KG1 (cell line): Measurements from ENCODE around the gene UVRAG.
A peak's percentile ranks its signal among the peaks of the same experiment; 100 is the strongest.

Experiments used
- DNase-seq: peaks from one replicate; lab custom pipeline; 2025; lab: John Stamatoyannopoulos, UW

Gene UVRAG

DNA sequence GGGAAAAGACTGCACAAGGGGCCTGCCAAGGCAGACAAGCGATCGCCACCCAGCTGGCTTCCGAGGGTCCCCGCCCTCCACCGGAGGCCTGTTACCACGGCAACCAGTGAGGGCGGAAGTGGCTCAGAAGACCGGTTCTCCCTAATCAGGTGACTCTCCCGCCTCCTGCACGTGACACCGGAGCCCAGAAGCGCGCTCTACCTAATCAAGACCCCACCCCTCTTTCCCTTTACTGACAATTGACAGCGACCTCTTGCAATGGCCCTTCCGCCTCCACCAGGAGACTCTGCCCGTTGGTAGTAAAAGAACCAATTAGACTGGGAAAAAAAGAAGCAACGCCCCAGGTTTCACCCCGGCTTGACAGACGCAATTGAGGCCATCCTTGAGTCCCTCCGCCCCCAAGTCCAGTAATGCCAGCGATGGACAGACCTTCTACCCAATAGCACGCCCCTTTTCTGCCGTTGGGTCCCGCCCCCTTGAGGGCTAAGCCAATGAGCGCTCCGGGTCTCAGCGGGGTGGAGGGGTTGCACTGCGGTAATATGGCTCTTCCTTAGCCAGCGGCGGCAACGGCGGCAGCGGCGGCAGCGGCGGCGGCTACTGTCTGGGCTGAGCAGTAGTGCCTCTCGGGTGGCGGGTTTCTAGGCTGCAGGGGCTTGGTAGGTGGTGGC, at the start of gene UVRAG:
Gene UVRAG, plus strand, starts transcription at position 534 of the 668 bp plus-strand sequence. CDS start 198 bp downstream, outside the sequence.
- DNase-seq, result peak; percentile 100

DNA sequence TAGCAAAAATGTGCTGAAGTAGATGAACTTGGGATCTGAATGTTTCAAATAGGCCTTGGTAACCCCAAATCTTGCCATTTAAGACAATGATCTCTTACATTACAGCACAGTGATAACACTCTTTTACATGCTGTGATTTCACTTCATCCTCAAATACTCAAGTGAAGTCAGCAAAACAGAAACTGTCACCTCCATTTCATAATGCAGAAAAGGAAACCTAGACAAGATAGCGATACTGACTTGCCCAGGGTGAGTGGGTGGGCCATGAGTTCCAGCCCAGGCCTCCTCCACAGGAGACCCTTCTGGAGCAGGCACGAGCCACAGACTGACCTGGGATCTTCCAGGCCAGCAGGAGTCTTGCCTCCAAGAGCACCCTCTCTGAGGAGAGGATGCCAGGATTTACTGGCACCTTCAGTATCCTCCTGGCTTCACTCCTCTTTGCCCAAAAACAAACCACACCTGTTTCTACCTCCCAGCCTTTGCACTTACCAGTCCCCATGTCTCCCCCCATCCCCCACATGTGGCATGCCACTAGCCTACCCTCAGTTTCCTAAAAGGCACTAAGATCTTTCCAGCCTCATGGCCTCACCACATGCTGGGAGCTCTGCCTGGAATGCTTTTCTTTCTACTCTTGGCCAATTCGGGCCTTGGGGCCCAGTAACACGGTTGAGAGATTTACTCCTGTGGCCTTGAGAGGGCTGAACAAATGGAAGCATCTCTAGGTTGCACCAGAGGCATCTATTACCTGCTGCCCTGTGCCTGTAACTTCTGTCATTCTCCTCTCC, 48.4 kb upstream of the UVRAG start:
- DNase-seq, result no peak

DNA sequence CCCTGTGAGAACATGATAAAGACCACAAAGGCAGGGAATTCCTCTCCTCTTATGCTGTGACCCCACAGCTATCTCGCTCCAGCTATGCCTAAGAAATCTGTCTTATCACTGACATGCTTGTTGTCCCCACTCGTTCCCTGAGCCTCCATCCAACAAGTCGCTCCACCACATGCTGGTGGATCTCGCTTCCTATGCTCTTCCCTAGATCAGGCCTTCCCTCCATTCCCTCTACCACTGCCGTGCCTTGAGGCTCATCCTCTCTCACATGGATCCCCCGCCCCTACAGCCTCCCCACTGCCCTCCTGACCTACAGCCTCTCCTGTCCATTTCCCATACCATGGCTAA, 47.8 kb upstream of the UVRAG start:
- DNase-seq, result no peak

DNA sequence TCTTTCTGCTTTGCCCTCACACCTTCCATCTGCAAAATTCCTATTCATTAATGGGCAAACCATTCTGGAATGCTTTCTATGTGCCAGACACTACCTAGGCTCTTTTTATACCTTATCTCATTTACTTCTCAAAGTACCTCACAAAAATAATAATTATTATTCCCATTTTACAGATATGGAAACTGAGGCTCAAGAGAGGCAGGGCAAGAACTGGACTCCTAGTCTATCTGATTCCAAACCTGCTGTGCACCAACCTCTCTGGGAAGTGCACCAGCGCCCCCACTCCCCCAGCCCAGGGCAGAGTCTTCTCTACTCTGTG, 47.3 kb upstream of the UVRAG start:
- DNase-seq, result no peak

DNA sequence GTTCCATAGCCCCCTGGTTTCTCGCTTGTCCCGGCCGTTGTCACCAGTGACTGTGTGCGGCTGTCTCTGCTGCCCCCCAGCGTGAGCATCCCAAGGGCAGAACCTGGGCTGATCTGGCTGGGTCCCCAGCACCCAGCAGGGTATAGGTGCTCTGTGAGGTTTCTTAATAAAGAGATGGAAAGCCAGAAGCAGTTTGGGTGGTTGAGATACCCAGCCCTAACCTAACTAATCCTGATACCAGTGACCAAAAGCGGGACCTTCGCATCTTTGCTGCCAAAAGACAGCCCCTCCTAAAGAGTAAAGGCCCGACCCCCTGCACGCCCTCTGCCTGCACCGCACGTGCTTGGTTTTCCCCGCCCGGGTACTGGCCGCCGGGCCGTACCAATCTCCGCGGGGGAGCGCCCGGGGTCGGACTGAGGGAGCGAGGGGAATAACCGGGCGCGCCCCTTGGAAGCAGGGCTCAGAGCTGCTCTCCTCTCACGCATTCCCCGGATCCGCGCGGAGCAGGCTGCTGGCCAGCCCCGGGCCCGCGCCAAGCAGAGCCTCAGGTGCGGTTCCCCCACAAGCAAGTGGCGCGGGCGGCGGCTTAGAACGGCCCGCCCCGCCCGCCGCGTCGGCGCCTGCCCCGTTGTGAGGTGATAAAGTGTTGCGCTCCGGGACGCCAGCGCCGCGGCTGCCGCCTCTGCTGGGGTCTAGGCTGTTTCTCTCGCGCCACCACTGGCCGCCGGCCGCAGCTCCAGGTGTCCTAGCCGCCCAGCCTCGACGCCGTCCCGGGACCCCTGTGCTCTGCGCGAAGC, 46.7 kb upstream of the UVRAG start, which contains the start of gene DGAT2:
Gene DGAT2, plus strand, starts transcription at position 667 of the 797 bp plus-strand sequence. CDS start 214 bp downstream, outside the sequence.
- no peak for DNase-seq

DNA sequence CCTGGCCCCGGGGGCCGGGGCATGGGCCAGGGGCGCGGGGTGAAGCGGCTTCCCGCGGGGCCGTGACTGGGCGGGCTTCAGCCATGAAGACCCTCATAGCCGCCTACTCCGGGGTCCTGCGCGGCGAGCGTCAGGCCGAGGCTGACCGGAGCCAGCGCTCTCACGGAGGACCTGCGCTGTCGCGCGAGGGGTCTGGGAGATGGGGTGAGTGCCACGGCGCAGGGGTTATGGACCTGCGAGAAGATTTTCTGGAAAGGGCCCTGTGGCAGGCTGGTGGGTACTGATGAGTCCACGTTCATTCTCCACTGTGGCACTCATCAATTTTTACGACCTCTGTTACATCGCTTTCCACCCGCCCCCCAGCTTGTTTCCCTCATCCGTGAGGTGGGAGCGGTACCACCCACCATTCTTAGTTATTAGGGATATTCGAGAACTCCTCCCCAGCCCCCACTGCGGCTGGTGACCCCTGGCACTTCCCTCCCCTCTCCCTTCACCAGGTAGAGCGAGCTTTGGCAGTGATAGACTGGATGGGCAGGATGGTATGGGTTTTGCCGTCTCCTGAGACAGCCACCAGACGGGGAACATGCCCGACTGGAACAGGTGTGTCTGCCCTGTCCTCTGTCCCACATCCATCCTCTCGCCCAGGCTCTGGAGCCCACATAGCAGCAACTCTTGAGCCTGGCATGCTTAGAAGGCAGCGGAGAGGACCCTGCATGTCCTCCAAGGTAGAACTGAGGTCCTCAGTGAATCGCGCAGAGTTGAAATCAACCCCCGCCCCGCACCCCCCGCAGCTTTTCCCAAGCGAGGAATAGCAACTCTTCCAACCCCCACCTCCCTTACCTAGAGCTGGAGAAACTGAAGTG, 45.9 kb upstream of the UVRAG start:
- no peak for DNase-seq

DNA sequence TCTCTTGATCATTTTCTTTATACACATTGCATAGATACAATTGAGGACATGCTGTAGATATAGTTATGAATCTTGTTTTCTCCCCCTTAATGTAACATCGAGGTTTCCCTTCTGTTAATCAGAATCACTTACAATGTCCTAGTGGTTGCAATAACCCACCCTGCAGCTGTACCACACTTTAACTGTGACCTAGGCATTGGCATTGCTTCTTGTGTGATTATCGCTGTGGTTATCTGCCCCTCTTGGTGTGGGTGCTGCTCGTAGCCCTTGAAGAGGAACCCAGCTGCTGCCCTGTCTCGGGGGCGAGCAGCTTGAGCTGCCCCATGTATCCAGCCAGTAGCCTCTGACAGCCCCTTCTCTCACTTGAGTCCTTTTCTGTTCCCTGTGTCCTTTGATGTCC, 44.9 kb upstream of the UVRAG start:
- DNase-seq, result no peak

DNA sequence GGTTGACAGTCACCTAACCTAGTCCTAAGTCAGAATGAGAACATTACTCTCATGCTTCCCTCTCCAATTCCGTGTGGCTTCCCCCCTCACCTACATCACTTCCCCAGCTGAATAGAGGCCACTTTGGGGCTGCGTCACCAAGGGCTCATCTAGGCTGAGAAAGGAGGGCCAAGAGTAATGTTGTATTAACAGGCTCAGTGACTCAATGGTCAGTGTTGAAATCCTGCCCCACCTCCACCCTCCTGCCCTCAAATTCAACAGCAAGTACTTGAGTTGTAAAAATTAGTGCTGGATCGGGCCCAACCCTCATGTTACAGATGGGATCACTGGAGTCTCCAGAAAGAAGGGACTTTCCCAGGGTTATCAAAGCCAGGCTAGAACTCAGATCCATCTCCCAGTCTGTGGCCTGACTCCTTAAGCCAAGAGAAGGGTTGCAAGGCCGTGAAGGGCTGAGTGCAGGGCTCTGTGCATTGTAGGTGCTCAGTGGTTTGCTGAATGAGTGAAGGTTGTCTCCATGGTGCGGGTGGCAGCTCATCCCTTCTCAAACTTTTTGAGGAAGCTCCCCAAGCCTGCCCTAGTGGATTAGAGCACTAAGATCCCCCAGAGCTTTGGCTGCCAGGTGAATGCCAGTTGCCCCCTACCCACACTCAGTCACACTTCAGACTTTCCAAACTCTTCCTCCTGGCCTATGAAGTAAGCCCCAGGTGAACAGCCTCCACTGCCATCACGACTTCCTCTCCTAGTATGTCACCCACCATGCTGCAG, 43.2 kb upstream of the UVRAG start:
- DNase-seq, result no peak

DNA sequence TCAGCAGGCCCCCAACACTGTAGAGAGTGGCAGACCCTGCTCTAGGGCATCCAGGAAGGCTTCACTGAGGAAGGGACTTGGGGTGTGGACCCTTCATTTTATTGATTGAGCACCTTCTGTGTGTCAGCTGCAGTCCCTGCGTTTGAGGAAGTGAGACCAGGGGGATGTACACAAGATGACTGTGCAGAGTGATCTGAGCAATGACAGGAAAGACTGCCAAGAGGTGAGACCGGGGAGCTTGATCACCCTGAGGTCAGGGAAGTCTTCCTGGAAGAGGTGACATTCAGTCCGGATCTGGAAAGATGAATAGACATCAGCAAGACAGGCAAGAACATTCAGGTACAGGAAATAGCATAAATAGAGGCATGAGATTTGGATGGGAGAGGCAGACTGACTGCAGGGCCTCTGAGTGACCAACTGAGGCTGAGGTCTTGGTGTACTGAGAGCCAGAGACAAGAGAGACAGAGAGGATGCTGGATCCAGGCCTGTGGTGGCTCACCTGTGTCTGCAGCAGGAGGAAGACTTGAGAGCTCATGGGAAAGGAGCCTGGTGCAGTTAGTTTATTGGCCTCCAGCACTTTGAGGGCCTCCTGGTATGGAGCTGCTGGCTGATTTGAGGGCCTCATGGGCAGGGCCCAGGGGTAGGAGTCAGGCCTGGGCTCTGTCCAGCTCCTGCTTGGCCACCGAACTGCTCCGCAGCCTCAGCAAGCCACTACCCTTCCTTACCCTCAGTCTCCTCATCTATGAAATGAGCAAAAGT, 41.2 kb upstream of the UVRAG start:
- DNase-seq, result peak; percentile 65

DNA sequence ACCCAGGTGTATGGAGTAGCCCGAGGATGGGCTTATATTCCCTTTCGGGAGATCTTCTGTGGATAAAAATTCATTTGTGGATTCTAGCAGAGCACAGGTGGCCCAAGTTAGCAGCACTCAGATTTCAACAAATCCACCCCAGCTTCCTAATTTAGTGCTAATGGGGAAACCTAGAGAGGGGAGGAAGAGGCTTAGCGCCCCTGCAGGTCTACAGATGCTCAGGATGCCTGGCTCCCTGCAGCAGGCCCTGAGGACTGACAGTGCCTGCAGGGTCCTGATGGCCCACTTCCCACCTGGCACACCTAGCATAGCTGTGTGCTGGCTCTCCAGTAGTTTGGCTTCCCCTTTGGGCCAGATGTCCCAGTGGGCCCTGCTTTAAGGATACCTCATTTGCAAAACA, 40.0 kb upstream of the UVRAG start:
- no peak for DNase-seq

DNA sequence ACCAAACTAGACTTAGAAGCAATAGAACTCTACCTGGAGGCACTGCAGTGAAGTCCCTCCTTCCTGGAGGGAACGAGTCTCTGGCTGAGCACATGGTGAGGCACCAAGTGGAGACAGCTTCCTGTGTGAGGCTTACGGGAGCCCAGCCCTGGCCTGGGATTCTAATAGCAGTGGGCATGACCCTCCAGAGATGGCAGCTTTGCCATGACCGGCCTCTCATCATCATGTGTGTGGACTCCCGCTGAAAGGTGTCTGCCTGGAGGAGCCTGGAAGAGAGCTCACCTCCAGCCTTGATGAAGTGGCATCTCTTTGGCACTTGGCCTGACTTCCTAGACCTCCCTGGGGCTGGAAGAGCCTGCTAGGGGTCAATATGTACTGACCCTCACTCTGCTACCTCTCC, 38.5 kb upstream of the UVRAG start:
- DNase-seq, result no peak

DNA sequence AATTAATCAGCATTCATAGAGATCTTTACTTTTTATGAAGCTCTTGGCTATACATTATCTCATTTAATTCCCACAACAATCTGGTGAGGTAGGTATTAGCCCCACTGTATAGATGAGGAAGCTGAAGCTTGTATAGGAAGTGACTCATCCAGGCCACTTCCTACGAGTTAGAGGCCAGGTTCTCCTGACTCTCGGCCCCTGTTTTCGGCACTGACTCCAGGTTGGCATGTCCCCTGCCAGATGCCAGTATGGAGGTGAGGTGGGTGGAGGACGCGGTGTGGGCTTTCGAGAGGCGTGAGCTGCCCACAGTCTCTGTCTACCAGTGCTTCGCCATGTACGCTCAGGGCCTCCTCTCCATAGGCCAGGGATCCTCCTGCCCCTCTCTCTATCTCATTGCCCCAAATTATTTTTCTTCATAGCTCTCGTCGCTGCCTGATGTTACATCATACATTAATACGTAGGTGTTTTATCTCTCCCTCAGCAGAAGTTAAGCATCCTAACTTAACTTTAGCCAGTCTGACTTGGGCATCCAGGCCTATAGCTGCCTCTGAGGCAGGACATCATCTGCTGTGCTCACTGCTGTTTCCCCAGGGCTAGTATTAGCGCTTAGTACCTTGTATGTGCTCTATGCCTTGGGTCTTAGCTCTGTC, 37.4 kb upstream of the UVRAG start:
- no peak for DNase-seq

DNA sequence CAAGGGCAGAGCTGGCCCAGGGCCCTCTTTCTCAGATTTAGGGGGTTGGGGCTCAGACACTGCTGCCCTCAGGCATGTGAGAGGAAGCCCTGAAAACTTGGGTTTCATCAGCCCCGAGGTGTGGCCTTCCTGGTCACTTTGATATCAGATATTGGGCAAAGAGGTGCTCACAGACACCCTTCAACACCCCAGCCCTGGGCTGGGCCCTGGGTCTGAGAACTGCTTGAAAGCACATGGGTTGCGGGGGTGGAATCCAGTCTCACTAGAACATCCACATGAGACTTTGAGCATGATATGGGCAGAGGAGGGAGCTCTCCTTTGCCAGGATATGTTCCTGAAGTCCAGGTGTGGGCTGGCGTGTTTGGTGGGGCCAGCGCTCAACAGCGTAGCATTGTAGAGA, 36.0 kb upstream of the UVRAG start:
- DNase-seq, result no peak

DNA sequence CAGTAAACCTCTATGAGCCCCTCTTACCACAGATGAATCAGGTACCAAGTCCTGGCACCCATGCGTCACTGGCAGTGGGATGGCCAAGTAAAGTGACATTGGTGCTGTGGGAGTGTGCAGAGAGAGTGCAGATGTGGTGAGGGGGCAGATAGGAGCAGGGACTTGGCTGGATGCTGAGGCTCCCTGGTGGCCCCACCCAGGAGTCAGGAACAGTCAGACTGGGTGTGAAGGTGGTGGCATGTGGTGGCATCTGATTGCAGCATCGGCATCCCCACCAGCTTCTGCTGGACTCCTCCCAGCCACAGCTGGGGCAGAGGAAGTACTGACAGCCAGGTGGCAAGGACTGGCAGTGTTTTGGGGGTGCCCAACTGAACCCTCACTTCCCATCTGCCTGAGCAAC, 35.0 kb upstream of the UVRAG start:
- no peak for DNase-seq

DNA sequence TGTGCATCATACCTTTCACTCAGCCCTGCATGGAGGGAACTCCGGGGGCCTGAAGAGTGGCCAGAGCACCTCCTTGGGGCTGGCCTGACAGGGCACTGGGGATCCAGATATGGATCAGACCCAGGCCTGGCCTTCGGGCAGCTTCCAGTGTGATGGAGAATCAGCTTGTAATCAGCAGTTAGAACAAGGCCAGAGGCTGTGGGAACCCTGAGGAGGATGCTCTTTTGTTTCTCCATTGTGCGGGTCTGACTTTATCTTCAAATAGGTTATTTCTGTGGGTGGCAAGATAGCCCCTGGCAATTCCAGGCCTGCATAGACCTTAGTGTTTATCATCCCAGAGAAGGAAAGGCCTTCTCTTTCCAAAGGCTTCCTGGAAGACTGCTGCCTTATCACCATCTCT, 34.1 kb upstream of the UVRAG start:
- no peak for DNase-seq

DNA sequence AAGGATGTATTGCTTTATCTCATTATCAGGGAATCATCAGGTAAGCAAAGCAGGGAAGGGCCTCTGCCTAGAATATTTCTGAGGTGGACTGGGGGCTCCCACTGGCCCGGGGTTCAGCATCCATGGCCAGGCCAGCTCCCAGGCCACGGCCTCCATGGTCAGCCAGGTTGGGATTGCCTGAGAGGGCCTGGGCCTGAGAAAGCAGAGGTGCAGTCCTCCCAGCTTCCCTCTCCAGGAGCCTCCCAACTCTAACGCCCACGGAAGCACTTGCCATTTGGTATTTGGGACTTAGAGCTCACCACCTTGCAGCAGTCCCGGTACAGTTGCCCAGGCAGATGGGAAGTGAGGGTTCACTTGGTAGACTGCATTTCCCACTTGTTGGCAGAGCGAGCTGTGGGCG, 33.7 kb upstream of the UVRAG start:
- no peak for DNase-seq

DNA sequence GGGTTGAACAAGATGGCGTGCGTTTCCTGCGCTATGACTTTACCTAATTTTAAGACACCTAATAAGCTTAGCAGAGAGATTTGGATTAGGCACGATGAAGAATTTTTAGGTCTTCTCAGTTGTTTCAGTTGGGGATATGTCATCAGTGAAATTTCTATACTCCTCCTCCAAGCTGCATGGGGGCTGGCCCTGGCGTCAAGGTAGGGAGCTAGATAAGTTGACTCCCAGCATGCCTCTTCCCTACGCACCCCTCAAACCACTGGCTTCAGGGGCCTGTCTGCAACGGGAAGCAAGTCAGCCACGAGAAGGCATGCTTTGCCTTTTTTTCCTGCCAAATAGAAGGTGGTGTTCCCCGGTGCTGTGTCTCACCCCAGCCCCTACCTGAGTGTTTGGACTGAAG, 33.2 kb upstream of the UVRAG start:
- no peak for DNase-seq

DNA sequence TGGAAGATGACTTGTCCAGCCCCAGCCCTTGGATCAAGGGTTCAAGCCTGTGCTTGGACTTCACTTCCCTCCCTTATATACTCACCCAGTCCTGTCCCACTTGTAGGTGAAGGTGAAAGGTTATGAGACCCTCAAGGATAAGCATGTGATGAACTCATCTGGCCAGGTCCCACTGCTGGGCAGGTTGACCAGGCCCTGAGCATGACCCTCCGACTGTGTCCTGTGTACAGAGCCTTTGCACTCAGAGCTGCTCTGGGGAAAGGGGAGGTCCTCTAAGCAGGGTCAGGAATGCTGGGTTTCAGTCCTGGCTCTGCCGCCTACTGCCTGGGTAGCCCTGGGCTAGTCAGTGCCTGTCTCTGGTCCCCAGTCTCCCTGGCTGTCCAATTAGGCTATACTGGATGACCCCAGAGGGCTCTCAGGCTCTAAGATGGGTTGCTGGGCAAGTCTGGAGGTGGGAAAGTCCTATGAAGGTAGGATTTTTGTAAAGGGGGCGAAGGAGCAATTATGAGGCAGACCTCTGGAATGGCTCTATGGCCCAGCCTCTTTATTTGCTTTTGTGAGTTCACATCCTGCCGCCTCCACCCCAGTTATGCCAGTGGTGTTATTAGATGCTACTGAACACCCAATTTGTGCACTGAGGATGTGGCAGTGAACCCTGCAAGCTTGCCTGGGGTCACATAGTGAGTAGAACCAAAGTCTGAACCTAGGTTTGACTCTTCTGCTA, 32.3 kb upstream of the UVRAG start:
- DNase-seq, result no peak

DNA sequence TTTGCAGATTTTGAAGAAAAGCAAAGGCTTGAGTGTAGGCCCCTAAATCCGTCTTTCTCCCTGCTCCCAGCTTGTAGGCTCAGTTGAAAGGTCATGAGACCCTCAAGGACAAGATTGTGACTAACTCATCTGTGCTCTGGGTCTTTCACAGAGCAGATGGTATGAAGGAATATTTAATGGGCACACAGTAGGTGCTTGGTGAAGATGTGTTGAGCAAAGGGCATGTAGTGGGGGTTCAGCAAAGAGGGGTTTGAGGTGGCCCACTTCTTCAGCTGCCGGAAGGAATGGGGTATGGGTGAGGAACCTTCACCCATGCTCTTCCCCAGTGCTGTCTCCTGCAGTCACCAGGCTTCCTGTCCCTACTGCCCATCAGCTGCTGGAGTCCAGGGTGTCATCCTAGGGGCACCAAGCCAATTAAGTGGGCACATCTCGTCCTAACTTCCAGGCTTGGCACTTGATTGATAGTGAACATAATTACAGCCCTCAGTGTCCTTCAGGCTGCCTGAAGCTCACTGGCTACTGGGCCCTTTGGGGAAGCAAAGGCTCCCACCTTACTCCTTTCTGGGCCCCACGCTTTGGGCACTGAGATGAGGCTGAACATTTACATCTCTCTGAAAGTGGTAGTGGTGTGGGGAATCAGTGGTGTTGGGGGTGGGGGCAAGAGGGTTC, 31.5 kb upstream of the UVRAG start:
- DNase-seq, result no peak
